Fibroblast of pulmonary artery (primary cell): ENCODE measurements around the gene TMEM61.

Experiments
- DNase-seq: peaks from one replicate; pipeline ENCODE4 v3.0.0-alpha.2; 2010; ENCODE audit warnings: low read depth
- H3K4me3 ChIP-seq: replicated peaks from 2 replicates; pipeline ENCODE4 v1.5.1; 2011; ENCODE audit warnings: low read depth, mild to moderate bottlenecking, control low read depth, low read length, moderate library complexity
- CTCF ChIP-seq: IDR thresholded peaks from 2 replicates; pipeline ENCODE4 v1.5.1; 2011; ENCODE audit warnings: mild to moderate bottlenecking, control low read depth, low read length, inconsistent platforms; ENCODE audit errors: missing control alignments

The TMEM61 gene

DNA sequence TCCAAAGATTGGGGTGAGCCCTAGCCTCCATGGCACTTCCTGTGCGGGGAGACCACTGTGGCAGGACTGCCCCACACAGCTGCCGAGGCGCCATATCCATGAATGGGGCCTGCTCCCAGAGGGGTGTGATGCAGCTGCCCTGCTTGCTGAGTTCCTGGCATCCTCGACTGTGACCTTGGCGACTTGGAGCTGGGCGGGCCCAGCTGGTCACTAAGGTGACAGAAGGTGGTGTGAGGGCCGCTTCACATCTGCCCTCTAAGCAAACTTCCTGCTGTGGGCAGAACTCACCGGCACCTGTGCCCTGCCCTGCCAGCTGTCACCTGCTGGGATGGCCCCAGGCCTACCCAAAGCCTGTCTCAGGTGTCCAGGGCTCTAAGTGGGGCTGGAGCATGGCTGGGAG is 9.0 kb downstream of the TMEM61 start:
- no peak for DNase-seq
- no peak overlapping the region for H3K4me3 ChIP-seq
- TF ChIP-seq CTCF: no peak

DNA sequence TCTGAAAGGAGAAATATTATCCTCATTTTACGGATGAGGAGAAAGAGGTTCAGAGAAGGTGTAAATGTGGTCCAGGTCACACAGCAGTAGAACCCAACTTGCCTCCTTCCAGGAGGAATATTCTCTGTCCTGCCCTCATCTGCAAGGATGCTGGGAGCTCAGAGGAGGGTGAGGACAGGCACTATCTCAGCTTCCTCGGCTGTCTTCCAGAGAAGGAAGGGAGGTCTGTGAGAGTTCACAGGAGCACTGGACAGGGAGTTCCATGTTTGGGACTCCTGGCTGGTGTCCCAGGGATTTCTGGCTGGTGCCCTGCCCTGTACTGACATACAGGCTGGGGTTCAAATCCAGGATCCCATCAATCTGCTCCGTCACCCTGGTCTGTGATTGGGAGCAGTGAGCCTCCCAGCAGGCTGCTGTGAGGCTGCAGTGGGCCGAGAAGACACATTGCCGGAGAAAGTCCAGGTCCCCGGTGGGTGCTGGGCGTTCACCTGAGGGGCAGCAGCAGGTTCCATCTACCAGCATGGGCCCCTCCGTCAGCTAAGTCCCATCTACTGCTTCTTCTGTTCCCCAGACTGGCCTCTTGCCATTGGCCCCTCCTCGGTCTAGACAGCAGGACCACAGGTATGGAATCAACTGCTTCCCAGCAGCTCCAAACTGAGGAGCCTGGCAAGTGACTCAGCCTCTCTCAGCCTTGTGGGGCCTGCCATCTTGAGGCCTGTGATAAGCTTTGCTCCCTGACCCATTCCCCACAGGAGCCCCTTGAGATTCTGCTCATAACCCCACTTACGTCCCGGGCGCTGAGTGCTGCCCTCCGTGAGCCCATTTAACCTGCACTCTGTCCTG is 9.8 kb downstream of the TMEM61 start:
- peak; percentile 50 for DNase-seq
- no peak for TF ChIP-seq CTCF
- H3K4me3 ChIP-seq: no peak overlapping the region

GRCh38 chr1:54990916-54991315 is 10.5 kb downstream of the TMEM61 start:
- no peak overlapping the region for H3K4me3 ChIP-seq
- no peak for DNase-seq
- no peak for TF ChIP-seq CTCF

DNA sequence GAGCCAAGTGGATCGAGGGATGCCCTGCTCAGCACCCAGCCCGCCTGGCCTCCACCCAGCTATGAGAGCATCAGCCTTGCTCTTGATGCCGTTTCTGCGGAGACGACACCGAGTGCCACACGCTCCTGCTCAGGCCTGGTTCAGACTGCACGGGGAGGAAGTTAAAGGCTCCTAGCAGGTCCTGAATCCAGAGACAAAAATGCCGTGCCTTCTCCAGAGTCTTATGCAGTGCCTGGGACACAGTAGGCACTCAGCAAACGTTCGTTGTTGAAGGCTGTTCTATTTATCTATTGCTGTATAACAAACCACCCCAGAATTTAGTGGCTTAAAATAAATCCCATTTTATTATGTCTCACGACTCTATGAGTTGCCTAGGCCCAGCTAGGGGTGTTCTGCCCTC is 11.5 kb downstream of the TMEM61 start:
- TF ChIP-seq CTCF: no peak
- no peak overlapping the region for H3K4me3 ChIP-seq
- no peak for DNase-seq

DNA sequence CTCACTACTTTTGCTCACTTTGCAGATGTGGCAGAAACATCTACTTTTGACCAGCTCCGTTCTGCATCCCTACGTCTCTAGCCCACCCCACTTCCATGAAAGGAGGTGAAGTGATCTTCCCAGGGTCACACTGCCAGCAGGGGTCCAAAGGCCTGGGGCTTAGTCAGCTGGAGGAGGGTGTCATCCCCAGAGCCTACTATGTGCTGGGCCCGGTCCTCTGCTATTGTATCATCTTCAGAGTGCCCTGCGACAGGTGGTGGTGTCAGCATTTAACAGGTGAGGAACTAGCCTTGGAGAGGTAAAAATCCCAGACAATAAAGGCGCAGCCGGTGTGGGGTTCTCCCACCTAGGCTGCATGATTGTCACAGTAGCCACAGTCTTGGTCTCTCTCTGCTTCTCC is 12.7 kb downstream of the TMEM61 start:
- no peak for TF ChIP-seq CTCF
- DNase-seq: no peak
- H3K4me3 ChIP-seq: no peak overlapping the region

DNA sequence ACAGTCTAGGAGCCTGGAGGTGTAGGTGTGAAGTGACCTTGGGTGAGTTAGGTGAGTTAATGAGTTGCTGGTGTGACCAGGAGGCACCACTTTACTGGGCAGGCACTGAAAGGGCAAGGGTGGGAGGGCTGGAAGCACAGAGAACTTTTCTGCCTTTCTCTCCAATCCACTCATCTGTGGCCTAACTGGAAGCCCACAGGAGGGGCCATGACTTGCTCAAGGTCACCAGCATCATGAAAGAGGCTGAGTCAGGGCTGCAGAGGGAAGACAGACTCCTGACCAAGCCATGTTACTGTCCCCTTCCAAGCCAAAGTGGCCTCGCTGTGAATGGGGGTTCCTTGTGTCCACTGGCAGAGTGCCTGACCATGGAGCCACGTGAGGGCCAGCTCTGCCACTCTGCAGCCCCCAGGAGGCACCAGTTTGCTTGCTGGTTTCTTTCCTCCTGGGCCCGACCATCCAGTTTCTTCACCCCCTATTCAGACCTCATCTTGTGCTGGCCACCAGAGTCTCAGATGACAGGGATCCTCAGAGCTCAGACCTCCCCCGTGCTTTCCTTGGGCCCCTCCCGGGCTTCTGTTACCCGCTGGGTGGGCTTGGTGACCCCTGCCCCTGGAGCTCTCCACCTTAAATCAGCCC is 14.0 kb downstream of the TMEM61 start:
- no peak for TF ChIP-seq CTCF
- H3K4me3 ChIP-seq: no peak overlapping the region
- no peak for DNase-seq
